ENCODE results near the gene ARFIP2.

Gene ARFIP2

DNA sequence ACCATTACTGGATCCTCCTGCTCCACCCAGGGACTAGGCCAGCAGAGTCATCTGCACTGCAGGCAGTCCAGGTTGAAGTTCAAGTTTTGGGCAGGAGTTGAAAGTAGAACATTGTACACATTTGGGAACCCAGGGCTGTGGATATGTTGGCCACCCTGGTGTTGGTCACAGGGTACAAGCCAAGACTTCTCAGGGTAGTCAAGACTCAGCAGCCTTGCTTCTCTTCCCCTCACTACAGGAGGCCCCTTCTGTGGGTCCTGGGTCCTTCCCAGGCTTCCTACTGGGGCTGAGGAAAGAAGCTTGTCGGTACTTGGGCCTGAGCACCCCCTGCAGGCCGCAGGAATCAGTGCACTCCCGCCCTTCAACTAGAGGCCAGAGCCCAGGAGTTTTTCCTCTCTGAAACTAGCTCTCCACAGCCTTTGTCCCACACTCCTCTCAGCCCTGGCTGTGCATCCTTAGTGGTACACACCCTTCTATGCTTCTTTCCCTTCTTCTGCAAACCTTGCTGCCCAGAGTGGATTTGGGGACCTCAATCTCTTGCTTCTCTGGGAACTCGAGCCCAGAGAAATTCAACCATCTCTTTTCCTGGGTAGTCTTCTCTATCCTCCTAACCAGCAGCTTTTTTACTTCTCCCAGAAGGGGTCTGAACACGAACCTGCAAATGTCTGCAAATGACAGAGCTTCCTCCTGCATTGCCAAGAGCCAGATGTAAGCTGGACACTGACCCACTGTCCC lies 37.7 kb downstream of the ARFIP2 start:
- DNase-seq (ENCODE audit: low spot score) = no peak
- TF ChIP-seq, protein P1, sequence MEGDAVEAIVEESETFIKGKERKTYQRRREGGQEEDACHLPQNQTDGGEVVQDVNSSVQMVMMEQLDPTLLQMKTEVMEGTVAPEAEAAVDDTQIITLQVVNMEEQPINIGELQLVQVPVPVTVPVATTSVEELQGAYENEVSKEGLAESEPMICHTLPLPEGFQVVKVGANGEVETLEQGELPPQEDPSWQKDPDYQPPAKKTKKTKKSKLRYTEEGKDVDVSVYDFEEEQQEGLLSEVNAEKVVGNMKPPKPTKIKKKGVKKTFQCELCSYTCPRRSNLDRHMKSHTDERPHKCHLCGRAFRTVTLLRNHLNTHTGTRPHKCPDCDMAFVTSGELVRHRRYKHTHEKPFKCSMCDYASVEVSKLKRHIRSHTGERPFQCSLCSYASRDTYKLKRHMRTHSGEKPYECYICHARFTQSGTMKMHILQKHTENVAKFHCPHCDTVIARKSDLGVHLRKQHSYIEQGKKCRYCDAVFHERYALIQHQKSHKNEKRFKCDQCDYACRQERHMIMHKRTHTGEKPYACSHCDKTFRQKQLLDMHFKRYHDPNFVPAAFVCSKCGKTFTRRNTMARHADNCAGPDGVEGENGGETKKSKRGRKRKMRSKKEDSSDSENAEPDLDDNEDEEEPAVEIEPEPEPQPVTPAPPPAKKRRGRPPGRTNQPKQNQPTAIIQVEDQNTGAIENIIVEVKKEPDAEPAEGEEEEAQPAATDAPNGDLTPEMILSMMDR (IDR thresholded peaks at IDR 0.05) = peak; percentile 47
- H3K4me3 ChIP-seq = no peak overlapping the region
- H3K27ac ChIP-seq = no peak overlapping the region

DNA sequence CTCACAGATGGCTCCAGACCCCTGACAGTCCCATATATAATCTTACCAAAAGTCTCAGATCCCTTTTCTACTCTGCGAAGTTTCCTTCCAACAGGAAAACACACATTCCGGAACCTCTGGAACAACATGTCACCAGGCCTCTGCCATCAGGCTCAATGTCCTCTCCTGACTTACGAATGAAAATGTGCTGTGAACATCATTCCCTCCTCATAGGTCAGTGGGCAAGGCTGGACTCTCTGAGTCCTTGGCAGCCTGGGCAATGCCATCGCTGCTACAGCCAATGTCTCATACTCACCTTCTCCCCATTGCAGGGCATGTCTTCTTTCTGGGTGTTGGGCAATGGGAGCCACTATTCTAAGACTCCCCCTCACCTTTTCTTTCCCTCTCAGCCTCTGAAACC lies 38.7 kb downstream of the ARFIP2 start:
- peak overlapping the region; percentile 23 to 54 for H3K27ac ChIP-seq
- DNase-seq (ENCODE audit: low spot score) = no peak
- no peak overlapping the region for H3K4me3 ChIP-seq
- TF ChIP-seq, protein P1 (IDR thresholded peaks at IDR 0.05) = no peak

GRCh38 chr11:6440906-6441358 lies 40.2 kb downstream of the ARFIP2 start, which contains the start of gene HPX:
Gene HPX, minus strand, starts transcription at chr11:6440987. Its CDS starts 24 bp downstream, at chr11:6440963.
- H3K27ac ChIP-seq = peak within 1 kb of the TSS in 1 of 2 donors; percentile 31
- DNase-seq (ENCODE audit: low spot score) = no peak
- no peak within 1 kb of the TSS for H3K4me3 ChIP-seq

DNA sequence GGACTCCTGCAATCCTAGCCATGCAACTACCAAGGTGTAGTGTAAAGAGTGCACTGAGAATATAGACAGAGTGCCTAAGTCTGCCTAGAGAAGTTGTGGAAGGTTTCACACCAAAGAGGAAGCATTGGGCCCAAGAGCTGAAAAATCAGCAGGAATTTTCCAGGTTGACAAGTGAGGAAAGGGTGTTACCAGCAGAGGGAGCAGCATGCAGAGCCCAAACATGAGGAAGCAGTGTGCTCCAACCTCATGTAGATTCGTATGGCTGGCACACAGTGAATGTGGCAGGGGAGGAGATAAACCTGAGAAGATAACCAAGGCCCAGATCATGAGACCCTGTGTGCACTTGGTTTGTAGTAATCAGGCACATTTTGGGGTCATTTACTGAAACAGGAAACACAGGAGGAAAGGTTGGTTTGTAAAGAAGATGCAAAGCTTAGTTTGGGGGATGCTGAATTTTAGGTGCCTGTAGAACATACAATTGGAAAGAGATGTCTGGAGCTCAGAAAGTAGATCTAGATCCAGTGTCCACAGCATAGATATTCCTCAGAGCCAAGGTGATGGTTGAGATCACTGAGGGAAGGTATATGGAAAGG lies 42.1 kb downstream of the ARFIP2 start:
- Histone ChIP-seq H3K4me3 (no peak overlapping the region), H3K27ac (no peak overlapping the region)
- TF ChIP-seq, protein P1 (IDR thresholded peaks at IDR 0.05) = peak; percentile 52
- DNase-seq (ENCODE audit: low spot score) = no peak

More at GRCh38 chr11:6440906-6441358, 40.2 kb downstream of the ARFIP2 start, which contains the start of gene HPX:
- TF ChIP-seq, protein P1 (IDR thresholded peaks at IDR 0.05) = no peak

DNA sequence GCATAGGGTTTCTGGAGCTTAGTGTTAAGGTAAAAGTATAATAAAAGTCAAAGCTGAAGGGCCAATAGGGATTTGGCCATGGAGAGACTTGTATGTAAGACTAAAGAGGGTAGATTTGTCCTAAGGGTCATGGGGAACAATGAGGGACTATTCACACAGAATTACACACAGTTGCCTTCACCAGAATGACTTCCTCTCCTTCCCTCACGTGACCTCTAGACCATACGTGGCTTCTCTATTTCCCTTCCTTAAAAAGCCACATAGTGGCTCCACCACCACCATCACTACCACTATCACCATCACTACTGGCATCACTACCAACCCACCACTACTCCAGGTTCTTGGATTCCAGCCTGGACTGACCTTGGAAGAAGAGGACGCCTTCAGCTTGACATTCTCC lies 43.1 kb downstream of the ARFIP2 start:
- Histone ChIP-seq H3K4me3 (no peak overlapping the region), H3K27ac (no peak overlapping the region)
- TF ChIP-seq, protein P1 (IDR thresholded peaks at IDR 0.05) = no peak
- DNase-seq (ENCODE audit: low spot score) = no peak

DNA sequence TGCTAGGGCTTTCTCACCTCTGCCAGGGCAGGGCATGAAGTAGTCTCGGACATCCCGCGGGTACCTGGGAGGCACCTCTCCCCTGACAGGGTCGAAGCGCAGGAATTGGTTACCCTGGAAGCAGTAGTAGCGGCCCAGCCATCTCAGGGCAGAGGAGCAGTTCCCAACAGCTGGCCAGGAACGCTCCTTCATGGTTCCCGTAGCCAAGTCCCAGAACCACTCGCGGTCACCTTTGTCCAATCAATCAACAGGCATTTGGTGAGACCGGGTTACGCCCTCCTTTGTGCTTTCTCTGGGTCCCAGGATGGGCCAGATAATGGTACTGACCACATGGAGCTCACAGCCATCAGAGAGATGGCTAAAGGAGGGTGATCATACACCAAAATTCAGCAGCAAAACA lies 43.7 kb downstream of the ARFIP2 start:
- DNase-seq (ENCODE audit: low spot score) = no peak
- no peak overlapping the region for H3K27ac ChIP-seq
- TF ChIP-seq, protein P1 (IDR thresholded peaks at IDR 0.05) = no peak
- H3K4me3 ChIP-seq = no peak overlapping the region

Measured in coronary artery (tissue), 2 donors.